Prostate gland (tissue), 2 donors: ENCODE results near the gene SRGAP1.
"Not testable (repeated sequence)": the region's sequence is repeated elsewhere in the genome, so short reads cannot be mapped to it uniquely, and the experiment has no call there.

Experiments
- CTCF ChIP-seq, 4 experiments: fragments of 200-600 bp in 2 of 4; fragments of 450-650 bp in 2 of 4; sonication (generic) in 2 of 4; IDR thresholded peaks; 1 replicate in 3 of 4; 2 replicates in 1 of 4; pipeline ENCODE4 v1.5.1; 2016 to 2019; ENCODE audit warnings: antibody characterized with exemption in 4 of 4, mild to moderate bottlenecking in 2 of 4, moderate library complexity in 2 of 4
- POLR2AphosphoS5 ChIP-seq: sonication (generic); formaldehyde crosslinking; IDR thresholded peaks from one replicate; pipeline ENCODE4 v1.6.1; 2017; ENCODE audit warnings: antibody characterized with exemption

- not testable (repeated sequence) for TF ChIP-seq CTCF (IDR thresholded peaks at IDR 0.05); POLR2AphosphoS5
Observed at GRCh38 chr12:64076565-64076964, 232.1 kb downstream of the SRGAP1 start.
